Measurements from ENCODE around the gene C1orf159. TPM values are rescaled to one million over a fixed set of nuclear protein-coding genes. Genes with fewer than 3 reads are reported as not detected.
"Not testable (repeated sequence)": the region's sequence is repeated elsewhere in the genome, so short reads cannot be mapped to it uniquely, and the experiment has no call there.

Gene C1orf159
- total RNA-seq, 1 donor from 2014 or later = 8.0 TPM

GRCh38 chr1:1144122-1144842, 28.4 kb upstream of the C1orf159 start:
- peak; percentile 41 for DNase-seq (ENCODE audit: low spot score)
- Histone ChIP-seq H3K4me2 (no peak overlapping the region), H3F3A (ENCODE audit: low read depth) (no peaks in the 10 kb centered on the region), H3K4me1 (no peaks in the 10 kb centered on the region), H2AFZ (replicated peaks) (no peak overlapping the region), H3K4me3 (no peak overlapping the region), H4K20me1 (ENCODE audit: low read depth) (no peaks in the 10 kb centered on the region), H3K79me2 (ENCODE audit: low read depth) (no peaks in the 10 kb centered on the region), H3K36me3 (no peaks in the 10 kb centered on the region), H3K27ac (no peak overlapping the region), H3K27me3 (no peaks in the 10 kb centered on the region), H3K9ac (no peak overlapping the region), H3K9me3 (ENCODE audit: low read depth) (no peaks in the 10 kb centered on the region)
- peaks cover 10% of the 10 kb centered on the region for H3K4me1 Mint-ChIP-seq
- H3K27ac Mint-ChIP-seq = peak overlapping the region; percentile 46
- no peaks in the 10 kb centered on the region for H3K9me3 Mint-ChIP-seq
- no peak overlapping the region for H3K4me3 Mint-ChIP-seq
- H3K36me3 Mint-ChIP-seq = no peaks in the 10 kb centered on the region
- TF ChIP-seq, protein P1, sequence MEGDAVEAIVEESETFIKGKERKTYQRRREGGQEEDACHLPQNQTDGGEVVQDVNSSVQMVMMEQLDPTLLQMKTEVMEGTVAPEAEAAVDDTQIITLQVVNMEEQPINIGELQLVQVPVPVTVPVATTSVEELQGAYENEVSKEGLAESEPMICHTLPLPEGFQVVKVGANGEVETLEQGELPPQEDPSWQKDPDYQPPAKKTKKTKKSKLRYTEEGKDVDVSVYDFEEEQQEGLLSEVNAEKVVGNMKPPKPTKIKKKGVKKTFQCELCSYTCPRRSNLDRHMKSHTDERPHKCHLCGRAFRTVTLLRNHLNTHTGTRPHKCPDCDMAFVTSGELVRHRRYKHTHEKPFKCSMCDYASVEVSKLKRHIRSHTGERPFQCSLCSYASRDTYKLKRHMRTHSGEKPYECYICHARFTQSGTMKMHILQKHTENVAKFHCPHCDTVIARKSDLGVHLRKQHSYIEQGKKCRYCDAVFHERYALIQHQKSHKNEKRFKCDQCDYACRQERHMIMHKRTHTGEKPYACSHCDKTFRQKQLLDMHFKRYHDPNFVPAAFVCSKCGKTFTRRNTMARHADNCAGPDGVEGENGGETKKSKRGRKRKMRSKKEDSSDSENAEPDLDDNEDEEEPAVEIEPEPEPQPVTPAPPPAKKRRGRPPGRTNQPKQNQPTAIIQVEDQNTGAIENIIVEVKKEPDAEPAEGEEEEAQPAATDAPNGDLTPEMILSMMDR (IDR thresholded peaks at IDR 0.05) = no peak
- TF ChIP-seq EZH2phosphoT487 (IDR thresholded peaks at IDR 0.05) (no peak), EZH2 (IDR thresholded peaks at IDR 0.05) (no peak)
- peaks cover 5% of the 10 kb centered on the region for H3K27me3 Mint-ChIP-seq (ENCODE audit: insufficient read depth, low read depth)

DNA sequence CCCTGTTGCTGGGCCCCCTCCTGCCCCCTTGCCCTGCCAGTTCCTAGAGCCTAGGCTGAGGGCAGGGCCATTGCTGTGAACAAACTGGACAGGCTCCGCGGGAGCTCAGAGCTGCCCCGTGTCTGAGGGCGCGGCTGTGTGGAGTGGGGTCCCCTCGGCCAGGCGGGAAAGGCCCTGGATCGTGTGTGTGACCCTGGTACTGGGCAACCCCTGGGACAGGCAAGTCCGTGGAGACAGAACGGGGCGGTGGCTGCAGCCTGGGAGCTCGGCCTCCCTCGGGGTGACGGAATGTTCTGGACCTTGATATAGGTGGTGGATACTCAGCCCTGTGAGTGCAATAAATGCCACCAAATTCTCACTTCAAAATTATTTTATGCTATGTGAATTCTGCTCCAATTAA, 27.7 kb upstream of the C1orf159 start:
- H3K27me3 ChIP-seq = peaks cover 1% of the 10 kb centered on the region
- H3K27me3 Mint-ChIP-seq (ENCODE audit: insufficient read depth, low read depth) = peaks cover 5% of the 10 kb centered on the region
- no peak overlapping the region for H3K9ac ChIP-seq
- H3K36me3 ChIP-seq = no peaks in the 10 kb centered on the region
- H3K4me2 ChIP-seq = no peak overlapping the region
- H3K9me3 ChIP-seq (ENCODE audit: low read depth) = no peaks in the 10 kb centered on the region
- no peaks in the 10 kb centered on the region for H3K9me3 Mint-ChIP-seq
- H4K20me1 ChIP-seq (ENCODE audit: low read depth) = no peaks in the 10 kb centered on the region
- H3K4me1 Mint-ChIP-seq = peaks cover 10% of the 10 kb centered on the region
- H3K4me3 ChIP-seq = no peak overlapping the region
- no peak overlapping the region for H3K27ac ChIP-seq
- H2AFZ ChIP-seq (replicated peaks) = no peak overlapping the region
- H3K79me2 ChIP-seq (ENCODE audit: low read depth) = no peaks in the 10 kb centered on the region
- no peak overlapping the region for H3K4me3 Mint-ChIP-seq
- no peaks in the 10 kb centered on the region for H3F3A ChIP-seq (ENCODE audit: low read depth)
- TF ChIP-seq EZH2 (IDR thresholded peaks at IDR 0.05) = no peak
- TF ChIP-seq, protein P1 (IDR thresholded peaks at IDR 0.05) = no peak
- no peaks in the 10 kb centered on the region for H3K36me3 Mint-ChIP-seq
- no peaks in the 10 kb centered on the region for H3K4me1 ChIP-seq
- peak overlapping the region; percentile 46 for H3K27ac Mint-ChIP-seq
- DNase-seq (ENCODE audit: low spot score) = no peak

DNA sequence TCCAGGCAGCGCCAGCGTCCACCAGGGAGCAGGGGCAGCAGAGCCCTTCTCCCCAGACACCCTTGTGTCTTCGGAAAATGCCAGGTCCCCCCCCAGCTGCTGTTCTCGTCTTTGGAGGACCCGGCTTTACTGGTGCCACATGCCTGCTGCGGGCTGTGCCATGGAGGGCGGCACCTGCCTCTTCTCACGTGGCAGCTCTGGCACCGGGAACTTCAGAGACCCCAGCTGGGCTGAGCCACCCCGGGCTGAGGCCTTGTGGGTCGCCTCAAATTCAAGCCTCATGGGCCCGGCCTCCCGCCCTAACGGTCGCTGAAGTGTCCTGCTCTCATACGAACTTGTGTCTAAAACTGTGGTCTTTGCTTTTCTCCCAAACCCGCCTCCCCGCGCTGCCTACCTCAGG, 27.0 kb upstream of the C1orf159 start:
- H3K79me2 ChIP-seq (ENCODE audit: low read depth) = no peaks in the 10 kb centered on the region
- peaks cover under 1% of the 10 kb centered on the region for H3K4me1 ChIP-seq
- Mint-ChIP-seq H3K27me3 (ENCODE audit: insufficient read depth, low read depth) (peaks cover 3% of the 10 kb centered on the region), H3K4me1 (peaks cover 7% of the 10 kb centered on the region), H3K4me3 (peak overlapping the region; percentile 35), H3K27ac (no peak overlapping the region), H3K36me3 (no peaks in the 10 kb centered on the region), H3K9me3 (no peaks in the 10 kb centered on the region)
- no peak overlapping the region for H3K9ac ChIP-seq
- peaks cover 6% of the 10 kb centered on the region for H3K27me3 ChIP-seq
- H4K20me1 ChIP-seq (ENCODE audit: low read depth) = no peaks in the 10 kb centered on the region
- no peak for TF ChIP-seq EZH2 (IDR thresholded peaks at IDR 0.05)
- TF ChIP-seq, protein P1 (IDR thresholded peaks at IDR 0.05) = no peak
- no peak for TF ChIP-seq EZH2phosphoT487 (IDR thresholded peaks at IDR 0.05)
- H2AFZ ChIP-seq (replicated peaks) = no peak overlapping the region
- H3K4me3 ChIP-seq = no peak overlapping the region
- no peaks in the 10 kb centered on the region for H3K36me3 ChIP-seq
- no peaks in the 10 kb centered on the region for H3F3A ChIP-seq (ENCODE audit: low read depth)
- no peak overlapping the region for H3K27ac ChIP-seq
- no peaks in the 10 kb centered on the region for H3K9me3 ChIP-seq (ENCODE audit: low read depth)
- DNase-seq (ENCODE audit: low spot score) = no peak
- no peak overlapping the region for H3K4me2 ChIP-seq

- not testable (repeated sequence) for H3K36me3 ChIP-seq; H3F3A ChIP-seq (ENCODE audit: low read depth); H3K4me1 ChIP-seq; H3K4me2 ChIP-seq; H3K4me1 Mint-ChIP-seq; H3K9me3 ChIP-seq (ENCODE audit: low read depth); H2AFZ ChIP-seq (replicated peaks); H3K9me3 Mint-ChIP-seq; H3K27ac Mint-ChIP-seq; H3K36me3 Mint-ChIP-seq; H3K4me3 ChIP-seq; H3K79me2 ChIP-seq (ENCODE audit: low read depth); DNase-seq (ENCODE audit: low spot score); H3K27me3 Mint-ChIP-seq (ENCODE audit: insufficient read depth, low read depth); H3K27ac ChIP-seq; H4K20me1 ChIP-seq (ENCODE audit: low read depth); H3K9ac ChIP-seq
- H3K4me3 Mint-ChIP-seq = peak overlapping the region; percentile 35
- peaks cover 11% of the 10 kb centered on the region for H3K27me3 ChIP-seq
Observed at GRCh38 chr1:1142352-1142751, 26.5 kb upstream of the C1orf159 start.

Measured in neural progenitor cell (in vitro differentiated cells).